ENCODE results near the gene IGF2R. TPM values are rescaled to one million over a fixed set of nuclear protein-coding genes. Genes with fewer than 3 reads are reported as not detected.

The IGF2R gene
- total RNA-seq, 1 donor from 2014 or later = 73.4 TPM

DNA sequence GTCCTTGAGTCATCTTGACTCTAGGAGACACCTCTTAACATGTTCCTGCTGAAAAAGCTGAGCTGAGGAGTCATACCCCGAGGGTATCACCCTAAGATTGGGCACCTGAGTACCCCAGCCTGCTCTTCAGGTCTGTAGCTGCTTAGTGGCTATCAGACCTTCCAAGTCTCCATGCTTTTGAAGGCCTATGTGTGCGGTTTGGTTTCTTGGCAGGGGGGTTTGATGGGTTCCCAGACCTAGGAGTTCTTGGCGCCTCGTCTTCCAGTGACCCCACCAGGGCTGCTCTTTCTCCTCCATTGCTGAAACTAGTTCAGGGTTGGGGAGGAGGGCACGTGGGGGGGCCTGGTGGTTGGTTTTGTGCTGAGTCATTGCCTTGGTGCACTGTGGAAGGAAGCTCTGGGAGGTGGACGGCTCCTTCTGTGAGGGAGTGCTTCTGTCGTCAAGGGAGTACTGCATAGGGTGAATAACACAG is 20.1 kb downstream of the IGF2R start:
- H3K4me3 ChIP-seq = no peak overlapping the region
- TF ChIP-seq, protein P1, sequence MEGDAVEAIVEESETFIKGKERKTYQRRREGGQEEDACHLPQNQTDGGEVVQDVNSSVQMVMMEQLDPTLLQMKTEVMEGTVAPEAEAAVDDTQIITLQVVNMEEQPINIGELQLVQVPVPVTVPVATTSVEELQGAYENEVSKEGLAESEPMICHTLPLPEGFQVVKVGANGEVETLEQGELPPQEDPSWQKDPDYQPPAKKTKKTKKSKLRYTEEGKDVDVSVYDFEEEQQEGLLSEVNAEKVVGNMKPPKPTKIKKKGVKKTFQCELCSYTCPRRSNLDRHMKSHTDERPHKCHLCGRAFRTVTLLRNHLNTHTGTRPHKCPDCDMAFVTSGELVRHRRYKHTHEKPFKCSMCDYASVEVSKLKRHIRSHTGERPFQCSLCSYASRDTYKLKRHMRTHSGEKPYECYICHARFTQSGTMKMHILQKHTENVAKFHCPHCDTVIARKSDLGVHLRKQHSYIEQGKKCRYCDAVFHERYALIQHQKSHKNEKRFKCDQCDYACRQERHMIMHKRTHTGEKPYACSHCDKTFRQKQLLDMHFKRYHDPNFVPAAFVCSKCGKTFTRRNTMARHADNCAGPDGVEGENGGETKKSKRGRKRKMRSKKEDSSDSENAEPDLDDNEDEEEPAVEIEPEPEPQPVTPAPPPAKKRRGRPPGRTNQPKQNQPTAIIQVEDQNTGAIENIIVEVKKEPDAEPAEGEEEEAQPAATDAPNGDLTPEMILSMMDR (IDR thresholded peaks at IDR 0.05) = no peak
- TF ChIP-seq POLR2A (IDR thresholded peaks at IDR 0.05) = no peak
- no peak for TF ChIP-seq POLR2AphosphoS5 (IDR thresholded peaks at IDR 0.05; ENCODE audit: insufficient read depth in 1 of 2, low read depth in 1 of 2)
- DNase-seq (ENCODE audit: extremely low spot score in 2 of 2) = no peak
- no peaks in the 10 kb centered on the region for H3K9me3 ChIP-seq
- H3K27ac ChIP-seq = peak overlapping the region; percentile 14
- peaks cover 0 to 9% of the 10 kb centered on the region in 2 donors for H3K36me3 ChIP-seq
- no peaks in the 10 kb centered on the region for H3K27me3 ChIP-seq
- intact Hi-C loops (cut with DNase I) = loop anchor here (10.0 kb wide), 1 partner anchor 46 kb away; no protein-coding TSS in a partner anchor
- peaks cover 71% of the 10 kb centered on the region for H3K4me1 ChIP-seq

DNA sequence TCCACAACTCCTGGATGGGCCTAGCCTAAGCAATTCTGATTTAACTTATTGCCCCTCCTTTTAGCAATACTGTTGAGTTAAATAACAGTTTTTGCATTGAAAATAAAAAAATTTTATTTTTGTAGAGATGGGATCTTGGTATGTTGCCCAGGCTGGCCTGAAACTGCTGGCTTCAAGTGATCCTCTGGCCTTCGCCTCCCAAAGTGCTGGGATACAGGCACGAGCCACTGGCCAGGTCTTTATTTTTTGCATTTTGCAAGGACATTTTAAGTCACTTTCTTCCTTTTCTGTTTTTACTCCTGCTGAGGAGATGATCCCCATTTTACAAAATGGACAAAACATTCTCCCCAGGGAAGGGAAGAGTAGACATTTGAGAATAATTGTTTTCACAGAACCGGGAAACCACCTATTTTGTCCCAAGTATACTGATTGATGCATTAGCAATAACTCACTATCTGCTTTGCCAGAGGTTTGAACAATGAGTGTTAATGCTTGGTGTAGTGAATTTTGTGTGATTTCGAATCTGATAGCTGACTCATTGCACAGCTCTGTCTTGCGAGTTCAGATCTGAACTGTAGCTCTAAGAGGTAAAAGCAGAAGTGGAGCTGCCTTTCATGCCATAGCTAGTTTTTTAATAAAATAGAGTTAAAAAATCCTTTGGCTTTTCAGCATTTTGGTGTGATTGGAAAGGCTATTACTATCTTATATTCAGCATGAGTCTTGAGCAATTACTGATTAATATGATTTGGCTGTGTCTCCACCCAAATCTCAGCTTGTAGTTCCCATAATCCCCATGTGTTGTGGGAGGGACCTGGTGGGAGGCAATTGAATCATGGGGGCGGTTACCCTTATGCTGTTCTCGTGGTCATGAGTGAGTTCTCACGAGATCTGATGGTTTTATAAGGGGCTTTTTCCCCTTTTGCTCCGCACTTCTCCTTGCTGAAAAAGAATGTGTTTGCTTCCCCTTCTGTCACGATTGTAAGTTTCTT is 20.9 kb downstream of the IGF2R start:
- intact Hi-C loops (cut with DNase I) = loop anchor here (10.0 kb wide), 1 partner anchor 45 kb away; no protein-coding TSS in a partner anchor
- H3K27ac ChIP-seq = peak overlapping the region; percentile 14
- no peaks in the 10 kb centered on the region for H3K9me3 ChIP-seq
- H3K36me3 ChIP-seq = peaks cover 0 to 9% of the 10 kb centered on the region in 2 donors
- no peak overlapping the region for H3K4me3 ChIP-seq
- peaks cover 63% of the 10 kb centered on the region for H3K4me1 ChIP-seq
- H3K27me3 ChIP-seq = no peaks in the 10 kb centered on the region
- no peak for DNase-seq (ENCODE audit: extremely low spot score in 2 of 2)
- TF ChIP-seq, protein P1 (IDR thresholded peaks at IDR 0.05) = no peak
- TF ChIP-seq POLR2A (IDR thresholded peaks at IDR 0.05) (no peak), POLR2AphosphoS5 (IDR thresholded peaks at IDR 0.05; ENCODE audit: insufficient read depth in 1 of 2, low read depth in 1 of 2) (no peak)

GRCh38 chr6:159992366-159992765 is 23.5 kb downstream of the IGF2R start:
- Histone ChIP-seq H3K27me3 (no peaks in the 10 kb centered on the region), H3K27ac (no peak overlapping the region), H3K36me3 (peaks cover 0 to 9% of the 10 kb centered on the region in 2 donors), H3K9me3 (no peaks in the 10 kb centered on the region), H3K4me1 (peaks cover 44% of the 10 kb centered on the region), H3K4me3 (no peak overlapping the region)
- TF ChIP-seq, protein P1 (IDR thresholded peaks at IDR 0.05) = no peak
- no peak for DNase-seq (ENCODE audit: extremely low spot score in 2 of 2)
- intact Hi-C loops (cut with DNase I) = no loop called here

- Histone ChIP-seq H3K36me3 (peaks cover 0 to 9% of the 10 kb centered on the region in 2 donors), H3K4me3 (no peak overlapping the region), H3K27me3 (no peaks in the 10 kb centered on the region), H3K27ac (no peak overlapping the region), H3K4me1 (peaks cover 15% of the 10 kb centered on the region), H3K9me3 (no peaks in the 10 kb centered on the region)
- intact Hi-C loops (cut with DNase I) = no loop called here
- DNase-seq (ENCODE audit: extremely low spot score in 2 of 2) = no peak
- no peak for TF ChIP-seq POLR2A (IDR thresholded peaks at IDR 0.05)
- TF ChIP-seq POLR2AphosphoS5 (IDR thresholded peaks at IDR 0.05; ENCODE audit: insufficient read depth in 1 of 2, low read depth in 1 of 2) = no peak
- TF ChIP-seq, protein P1 (IDR thresholded peaks at IDR 0.05) = no peak
Observed at GRCh38 chr6:159995405-159995804, 26.5 kb downstream of the IGF2R start.

Measured in vagina (tissue), 2 donors.